ENCODE results near the gene TENM3.

- no peak for TF ChIP-seq POLR2A (IDR thresholded peaks at IDR 0.05)
- TF ChIP-seq, protein P1, sequence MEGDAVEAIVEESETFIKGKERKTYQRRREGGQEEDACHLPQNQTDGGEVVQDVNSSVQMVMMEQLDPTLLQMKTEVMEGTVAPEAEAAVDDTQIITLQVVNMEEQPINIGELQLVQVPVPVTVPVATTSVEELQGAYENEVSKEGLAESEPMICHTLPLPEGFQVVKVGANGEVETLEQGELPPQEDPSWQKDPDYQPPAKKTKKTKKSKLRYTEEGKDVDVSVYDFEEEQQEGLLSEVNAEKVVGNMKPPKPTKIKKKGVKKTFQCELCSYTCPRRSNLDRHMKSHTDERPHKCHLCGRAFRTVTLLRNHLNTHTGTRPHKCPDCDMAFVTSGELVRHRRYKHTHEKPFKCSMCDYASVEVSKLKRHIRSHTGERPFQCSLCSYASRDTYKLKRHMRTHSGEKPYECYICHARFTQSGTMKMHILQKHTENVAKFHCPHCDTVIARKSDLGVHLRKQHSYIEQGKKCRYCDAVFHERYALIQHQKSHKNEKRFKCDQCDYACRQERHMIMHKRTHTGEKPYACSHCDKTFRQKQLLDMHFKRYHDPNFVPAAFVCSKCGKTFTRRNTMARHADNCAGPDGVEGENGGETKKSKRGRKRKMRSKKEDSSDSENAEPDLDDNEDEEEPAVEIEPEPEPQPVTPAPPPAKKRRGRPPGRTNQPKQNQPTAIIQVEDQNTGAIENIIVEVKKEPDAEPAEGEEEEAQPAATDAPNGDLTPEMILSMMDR (IDR thresholded peaks at IDR 0.05) = no peak
These were observed 345.9 kb downstream of the TENM3 start for GRCh38 chr4:182589100-182589499.

Measured in lower leg skin (tissue), 3 donors.